Epidermal melanocyte (primary cell): ENCODE data around the gene FLRT2.

Experiments used
- DNase-seq: peaks from one replicate; pipeline ENCODE4 v3.0.0; 2011; ENCODE audit warnings: low spot score; ENCODE audit not compliant: insufficient read length

FLRT2 gene

GRCh38 chr14:85653029-85653428 is 123.1 kb downstream of the FLRT2 start:
- no peak for DNase-seq

GRCh38 chr14:85660243-85660922 is 130.4 kb downstream of the FLRT2 start:
- no peak for DNase-seq

- no peak for DNase-seq
These were observed 132.2 kb downstream of the FLRT2 start for GRCh38 chr14:85662096-85662495.

- DNase-seq, result no peak
These were observed 133.3 kb downstream of the FLRT2 start for GRCh38 chr14:85663256-85663655.

- DNase-seq, result no peak
These were observed 133.7 kb downstream of the FLRT2 start for GRCh38 chr14:85663667-85664066.

GRCh38 chr14:85675957-85676356 is 146.0 kb downstream of the FLRT2 start:
- no peak for DNase-seq

GRCh38 chr14:85686908-85687307 is 157.0 kb downstream of the FLRT2 start:
- no peak for DNase-seq

- DNase-seq, result no peak
These were observed 157.5 kb downstream of the FLRT2 start for GRCh38 chr14:85687456-85687855.

GRCh38 chr14:85688006-85688405 is 158.1 kb downstream of the FLRT2 start:
- no peak for DNase-seq

GRCh38 chr14:85695300-85695699 is 165.4 kb downstream of the FLRT2 start:
- no peak for DNase-seq

GRCh38 chr14:85701116-85701515 is 171.2 kb downstream of the FLRT2 start:
- no peak for DNase-seq

GRCh38 chr14:85701763-85702162 is 171.8 kb downstream of the FLRT2 start:
- DNase-seq, result no peak

- no peak for DNase-seq
These were observed 172.2 kb downstream of the FLRT2 start for GRCh38 chr14:85702191-85702590.

- no peak for DNase-seq
These were observed 173.1 kb downstream of the FLRT2 start for GRCh38 chr14:85702997-85703396.
